Activated CD4-positive, alpha-beta memory T cell treated with anti-CD3 and anti-CD28 coated beads, Interleukin-2, amount 10 ng/mL, durations not matched to agents 7 days and 5 days (primary cell): ENCODE measurements around the gene DDX19B. TPM values are rescaled to one million over a fixed set of nuclear protein-coding genes. Genes with fewer than 3 reads are reported as not detected.
"Not testable (repeated sequence)": the region's sequence is repeated elsewhere in the genome, so short reads cannot be mapped to it uniquely, and the experiment has no call there.

ENCODE experiments used
- CTCF ChIA-PET: fragments of 350-600 bp; sonication (Branson Sonifier 250); formaldehyde crosslinking; loops from one replicate; lab custom pipeline; 2021; ENCODE audit warnings: antibody characterized with exemption, inconsistent platforms; lab: Charles Lee
- POLR2A ChIA-PET: fragments of 350-600 bp; sonication (Branson Sonifier 250); formaldehyde crosslinking; loops from one replicate; lab custom pipeline; 2021; ENCODE audit warnings: antibody characterized with exemption; lab: Charles Lee
- DNase-seq: peaks from one replicate; pipeline ENCODE4 v3.0.0-alpha.2; 2020
- H3K27ac Mint-ChIP-seq: one replicate; pipeline ENCODE4 v1.8.0; 2021; ENCODE audit warnings: mild to moderate bottlenecking, mixed read lengths
- H3K27me3 Mint-ChIP-seq: one replicate; pipeline ENCODE4 v1.8.0; 2021; ENCODE audit warnings: mixed read lengths
- H3K36me3 Mint-ChIP-seq: one replicate; pipeline ENCODE4 v1.8.0; 2021; ENCODE audit warnings: low read depth, mixed read lengths
- H3K4me1 Mint-ChIP-seq: one replicate; pipeline ENCODE4 v1.8.0; 2021; ENCODE audit warnings: mixed read lengths
- H3K4me3 Mint-ChIP-seq: one replicate; pipeline ENCODE4 v1.8.0; 2021; ENCODE audit warnings: mild to moderate bottlenecking, mixed read lengths
- H3K9me3 Mint-ChIP-seq: one replicate; pipeline ENCODE4 v1.8.0; 2021; ENCODE audit warnings: mixed read lengths
- total RNA-seq, 2 experiments: library from RNA; stranded (reverse); gene quantifications; one replicate each; pipeline ENCODE4 v1.2.3, GENCODE V29; 2021

Gene DDX19B
- total RNA-seq, 2 experiments from 2014 or later = 33.2 to 35.8 TPM

GRCh38 chr16:70290949-70291519 is 8.0 kb upstream of the DDX19B start:
- ChIA-PET CTCF (interaction anchor here (1.4 to 2.3 kb wide), 2 partner anchors 24 to 39 kb away, joined by 6 read pairs; partner anchors contain the start of gene EXOSC6), POLR2A (interaction anchor here (0.8 to 2.7 kb wide), 5 partner anchors 8 to 234 kb away, joined by 3 to 20 read pairs (median 4); partner anchors contain the start of genes DDX19A, DDX19B and EXOSC6)
- H3K27ac Mint-ChIP-seq = peak overlapping the region; percentile 35
- H3K4me3 Mint-ChIP-seq = no peak overlapping the region
- DNase-seq = no peak
- H3K4me1 Mint-ChIP-seq = peaks cover 22% of the 10 kb centered on the region
- peaks cover 10% of the 10 kb centered on the region for H3K36me3 Mint-ChIP-seq
- H3K9me3 Mint-ChIP-seq = no peaks in the 10 kb centered on the region
- H3K27me3 Mint-ChIP-seq = no peaks in the 10 kb centered on the region

GRCh38 chr16:70292148-70292547 is 6.8 kb upstream of the DDX19B start:
- not testable (repeated sequence) for H3K4me3 Mint-ChIP-seq, H3K9me3 Mint-ChIP-seq, DNase-seq, H3K27ac Mint-ChIP-seq, H3K27me3 Mint-ChIP-seq
- ChIA-PET POLR2A (interaction anchor here (2.7 kb wide), 1 partner anchor 54 kb away, joined by 20 read pairs; the partner anchor contains the start of gene DDX19A), CTCF (interaction anchor here (1.4 to 2.3 kb wide), 2 partner anchors 25 to 41 kb away, joined by 6 read pairs; partner anchors contain the start of gene EXOSC6)
- Mint-ChIP-seq H3K4me1 (peaks cover 20% of the 10 kb centered on the region), H3K36me3 (peaks cover 10% of the 10 kb centered on the region)

- no peak for DNase-seq
- Mint-ChIP-seq H3K27me3 (no peaks in the 10 kb centered on the region), H3K9me3 (no peaks in the 10 kb centered on the region), H3K27ac (no peak overlapping the region), H3K36me3 (peaks cover 2% of the 10 kb centered on the region), H3K4me1 (peaks cover 21% of the 10 kb centered on the region), H3K4me3 (no peak overlapping the region)
- CTCF ChIA-PET = no interaction called here
- POLR2A ChIA-PET = no interaction called here
These were observed 4.5 kb upstream of the DDX19B start for GRCh38 chr16:70294385-70295025.

- Mint-ChIP-seq H3K36me3 (peaks cover 10% of the 10 kb centered on the region), H3K9me3 (no peaks in the 10 kb centered on the region), H3K4me1 (peaks cover 26% of the 10 kb centered on the region), H3K4me3 (no peak overlapping the region), H3K27me3 (no peaks in the 10 kb centered on the region), H3K27ac (no peak overlapping the region)
- ChIA-PET CTCF (no interaction called here), POLR2A (no interaction called here)
- no peak for DNase-seq
These were observed 3.4 kb upstream of the DDX19B start for GRCh38 chr16:70295634-70296033.

- no peaks in the 10 kb centered on the region for H3K27me3 Mint-ChIP-seq
- H3K27ac Mint-ChIP-seq = no peak overlapping the region
- H3K36me3 Mint-ChIP-seq = peaks cover 41% of the 10 kb centered on the region
- H3K9me3 Mint-ChIP-seq = peaks cover 9% of the 10 kb centered on the region
- POLR2A ChIA-PET = interaction anchor here (1.2 to 5.1 kb wide), 2 partner anchors 13 to 45 kb away, joined by 4 to 73 read pairs; partner anchors contain the start of genes AARS1 and DDX19A
- peaks cover 41% of the 10 kb centered on the region for H3K4me1 Mint-ChIP-seq
- DNase-seq = no peak
- CTCF ChIA-PET = interaction anchor here (3.0 kb wide), 1 partner anchor 45 kb away, joined by 14 read pairs; the partner anchor contains the start of gene DDX19A
- peak overlapping the region; percentile 3 for H3K4me3 Mint-ChIP-seq
These were observed 2.1 kb downstream of the DDX19B start for GRCh38 chr16:70301121-70301520.

- Mint-ChIP-seq H3K9me3 (peaks cover 9% of the 10 kb centered on the region), H3K36me3 (peaks cover 41% of the 10 kb centered on the region), H3K4me1 (peaks cover 41% of the 10 kb centered on the region), H3K27ac (no peak overlapping the region), H3K4me3 (no peak overlapping the region), H3K27me3 (no peaks in the 10 kb centered on the region)
- ChIA-PET CTCF (no interaction called here), POLR2A (no interaction called here)
- no peak for DNase-seq
These were observed 3.8 kb downstream of the DDX19B start for GRCh38 chr16:70302745-70303144.

- no peaks in the 10 kb centered on the region for H3K27me3 Mint-ChIP-seq
- H3K9me3 Mint-ChIP-seq = peaks cover 9% of the 10 kb centered on the region
- no peak overlapping the region for H3K27ac Mint-ChIP-seq
- peaks cover 26% of the 10 kb centered on the region for H3K4me1 Mint-ChIP-seq
- POLR2A ChIA-PET = no interaction called here
- no peak overlapping the region for H3K4me3 Mint-ChIP-seq
- CTCF ChIA-PET = no interaction called here
- DNase-seq = no peak
- H3K36me3 Mint-ChIP-seq = peaks cover 37% of the 10 kb centered on the region
These were observed 6.0 kb downstream of the DDX19B start for GRCh38 chr16:70304892-70305448.

- ChIA-PET POLR2A (interaction anchor here (1.1 to 2.5 kb wide), 3 partner anchors 18 to 247 kb away, joined by 3 to 13 read pairs (median 5); partner anchors contain the start of genes AARS1 and DDX19A), CTCF (interaction anchor here (0.9 kb wide), 1 partner anchor 8 kb away, joined by 3 read pairs; the partner anchor contains the start of gene DDX19B)
- H3K4me1 Mint-ChIP-seq = peaks cover 12% of the 10 kb centered on the region
These were observed 7.9 kb downstream of the DDX19B start for GRCh38 chr16:70306880-70307279.

GRCh38 chr16:70307726-70308125 is 8.7 kb downstream of the DDX19B start:
- H3K4me1 Mint-ChIP-seq, DNase-seq, H3K27me3 Mint-ChIP-seq, H3K4me3 Mint-ChIP-seq, H3K27ac Mint-ChIP-seq, H3K9me3 Mint-ChIP-seq: not testable (repeated sequence)
- H3K36me3 Mint-ChIP-seq = peaks cover 19% of the 10 kb centered on the region
- ChIA-PET CTCF (interaction anchor here (0.9 kb wide), 1 partner anchor 9 kb away, joined by 3 read pairs; the partner anchor contains the start of gene DDX19B), POLR2A (interaction anchor here (1.4 to 2.5 kb wide), 3 partner anchors 8 to 39 kb away, joined by 4 to 13 read pairs (median 5); partner anchors contain the start of genes AARS1 and DDX19A)

More at GRCh38 chr16:70306880-70307279, 7.9 kb downstream of the DDX19B start:
- Mint-ChIP-seq H3K36me3 (peaks cover 21% of the 10 kb centered on the region), H3K27ac (no peak overlapping the region), H3K27me3 (no peaks in the 10 kb centered on the region), H3K9me3 (no peaks in the 10 kb centered on the region), H3K4me3 (no peak overlapping the region)
- DNase-seq = no peak

GRCh38 chr16:70320121-70320520 is 21.1 kb downstream of the DDX19B start:
- no peaks in the 10 kb centered on the region for H3K27me3 Mint-ChIP-seq
- no peaks in the 10 kb centered on the region for H3K4me1 Mint-ChIP-seq
- ChIA-PET POLR2A (interaction anchor here (1.0 kb wide), 1 partner anchor 21 kb away, joined by 3 read pairs; the partner anchor contains the start of gene DDX19B), CTCF (no interaction called here)
- no peak for DNase-seq
- no peak overlapping the region for H3K27ac Mint-ChIP-seq
- no peak overlapping the region for H3K4me3 Mint-ChIP-seq
- no peaks in the 10 kb centered on the region for H3K9me3 Mint-ChIP-seq
- H3K36me3 Mint-ChIP-seq = peaks cover 17% of the 10 kb centered on the region

- POLR2A ChIA-PET = interaction anchor here (1.9 to 3.0 kb wide), 2 partner anchors 22 to 26 kb away, joined by 8 to 12 read pairs; partner anchors contain the start of genes DDX19A and DDX19B
- Mint-ChIP-seq H3K4me3 (no peak overlapping the region), H3K9me3 (no peaks in the 10 kb centered on the region), H3K36me3 (peaks cover 25% of the 10 kb centered on the region), H3K27me3 (no peaks in the 10 kb centered on the region), H3K4me1 (no peaks in the 10 kb centered on the region), H3K27ac (no peak overlapping the region)
- DNase-seq = no peak
- CTCF ChIA-PET = interaction anchor here (0.6 to 1.7 kb wide), 5 partner anchors 25 to 1003 kb away, joined by 3 to 4 read pairs (median 3); no protein-coding TSS in a partner anchor
These were observed 26.2 kb downstream of the DDX19B start for GRCh38 chr16:70324998-70325747.

- ChIA-PET CTCF (interaction anchor here (0.7 to 1.7 kb wide), 5 partner anchors 16 to 322 kb away, joined by 3 to 7 read pairs (median 4); partner anchors contain the start of gene DDX19A), POLR2A (interaction anchor here (1.5 kb wide), 1 partner anchor 16 kb away, joined by 5 read pairs; the partner anchor contains the start of gene DDX19A)
- DNase-seq = no peak
- H3K4me3 Mint-ChIP-seq = no peak overlapping the region
- H3K27ac Mint-ChIP-seq = no peak overlapping the region
- H3K4me1 Mint-ChIP-seq = no peaks in the 10 kb centered on the region
- H3K27me3 Mint-ChIP-seq = no peaks in the 10 kb centered on the region
- peaks cover 37% of the 10 kb centered on the region for H3K36me3 Mint-ChIP-seq
- H3K9me3 Mint-ChIP-seq = no peaks in the 10 kb centered on the region
These were observed 32.1 kb downstream of the DDX19B start for GRCh38 chr16:70331091-70331490.
